ENCODE data around the gene TSEN15. TPM values are rescaled to one million over a fixed set of nuclear protein-coding genes. Genes with fewer than 3 reads are reported as not detected.

The TSEN15 gene
- total and polyA plus RNA-seq, 12 donors: 16.3 to 55.1 (median 27.8) TPM

GRCh38 chr1:184082541-184083415 lies 31.2 kb downstream of the TSEN15 start:
- H3K27me3 ChIP-seq: no peaks in the 10 kb centered on the region
- WGBS, 4 donors: 85 to 90% (median 89%) methylated on average over 5 of the region's 5 CpGs
- H3K36me3 ChIP-seq (replicated peaks in 1 of 2): no peaks in the 10 kb centered on the region
- H3K27ac ChIP-seq: no peak overlapping the region
- no peaks in the 10 kb centered on the region for H3K9me3 ChIP-seq (replicated peaks in 1 of 3)
- H3K4me3 ChIP-seq: no peak overlapping the region
- intact Hi-C loops (cut with DNase I): loop anchor here in 1 of 2 donors (10.0 kb wide), 1 partner anchor 592 kb away; no protein-coding TSS in a partner anchor
- no peaks in the 10 kb centered on the region for H3K4me1 ChIP-seq (replicated peaks in 1 of 2)
- DNase-seq: no peak
- TF ChIP-seq CTCF (IDR thresholded peaks at IDR 0.05): no peak
- no peak for TF ChIP-seq POLR2A (IDR thresholded peaks at IDR 0.05)

- no peak overlapping the region for H3K4me3 ChIP-seq
- no peak for DNase-seq
- no peaks in the 10 kb centered on the region for H3K9me3 ChIP-seq (replicated peaks in 1 of 3)
- TF ChIP-seq POLR2A (IDR thresholded peaks at IDR 0.05) (no peak), CTCF (IDR thresholded peaks at IDR 0.05) (no peak)
- intact Hi-C loops (cut with DNase I): loop anchor here in 1 of 2 donors (10.0 kb wide), 1 partner anchor 589 kb away; no protein-coding TSS in a partner anchor
- H3K27ac ChIP-seq: no peak overlapping the region
- no peaks in the 10 kb centered on the region for H3K27me3 ChIP-seq
- H3K4me1 ChIP-seq (replicated peaks in 1 of 2): no peaks in the 10 kb centered on the region
- no peaks in the 10 kb centered on the region for H3K36me3 ChIP-seq (replicated peaks in 1 of 2)
These were observed 34.1 kb downstream of the TSEN15 start for GRCh38 chr1:184085667-184086066.

- Histone ChIP-seq H3K4me1 (replicated peaks in 1 of 2) (no peaks in the 10 kb centered on the region), H3K27me3 (no peaks in the 10 kb centered on the region), H3K9me3 (replicated peaks in 1 of 3) (no peaks in the 10 kb centered on the region), H3K4me3 (no peak overlapping the region), H3K27ac (no peak overlapping the region), H3K36me3 (replicated peaks in 1 of 2) (no peaks in the 10 kb centered on the region)
- DNase-seq: no peak
- WGBS, 4 donors: 87 to 92% (median 90%) methylated on average over 8 of the region's 8 CpGs
- intact Hi-C loops (cut with DNase I): loop anchor here in 1 of 2 donors (10.0 kb wide), 1 partner anchor 587 kb away; no protein-coding TSS in a partner anchor
- TF ChIP-seq POLR2A (IDR thresholded peaks at IDR 0.05): no peak
- TF ChIP-seq CTCF (IDR thresholded peaks at IDR 0.05): no peak
These were observed 36.5 kb downstream of the TSEN15 start for GRCh38 chr1:184088037-184088436.

- no peak for TF ChIP-seq CTCF (IDR thresholded peaks at IDR 0.05)
- no peak for TF ChIP-seq POLR2A (IDR thresholded peaks at IDR 0.05)
- Histone ChIP-seq H3K27ac (no peak overlapping the region), H3K4me1 (replicated peaks in 1 of 2) (no peaks in the 10 kb centered on the region), H3K36me3 (replicated peaks in 1 of 2) (no peaks in the 10 kb centered on the region), H3K4me3 (no peak overlapping the region), H3K9me3 (replicated peaks in 1 of 3) (no peaks in the 10 kb centered on the region), H3K27me3 (no peaks in the 10 kb centered on the region)
- no peak for DNase-seq
- intact Hi-C loops (cut with DNase I): loop anchor here in 1 of 2 donors (10.0 kb wide), 1 partner anchor 72 kb away; no protein-coding TSS in a partner anchor
- WGBS, 4 donors: 87 to 95% (median 92%) methylated on average over 2 of the region's 2 CpGs
These were observed 41.5 kb downstream of the TSEN15 start for GRCh38 chr1:184093071-184093470.
